Measurements from ENCODE around the gene BCAS3. TPM values are rescaled to one million over a fixed set of nuclear protein-coding genes. Genes with fewer than 3 reads are reported as not detected.

BCAS3 gene
- total RNA-seq, 4 donors from 2014 or later, result 13.0 to 27.8 (median 20.7) TPM

DNA sequence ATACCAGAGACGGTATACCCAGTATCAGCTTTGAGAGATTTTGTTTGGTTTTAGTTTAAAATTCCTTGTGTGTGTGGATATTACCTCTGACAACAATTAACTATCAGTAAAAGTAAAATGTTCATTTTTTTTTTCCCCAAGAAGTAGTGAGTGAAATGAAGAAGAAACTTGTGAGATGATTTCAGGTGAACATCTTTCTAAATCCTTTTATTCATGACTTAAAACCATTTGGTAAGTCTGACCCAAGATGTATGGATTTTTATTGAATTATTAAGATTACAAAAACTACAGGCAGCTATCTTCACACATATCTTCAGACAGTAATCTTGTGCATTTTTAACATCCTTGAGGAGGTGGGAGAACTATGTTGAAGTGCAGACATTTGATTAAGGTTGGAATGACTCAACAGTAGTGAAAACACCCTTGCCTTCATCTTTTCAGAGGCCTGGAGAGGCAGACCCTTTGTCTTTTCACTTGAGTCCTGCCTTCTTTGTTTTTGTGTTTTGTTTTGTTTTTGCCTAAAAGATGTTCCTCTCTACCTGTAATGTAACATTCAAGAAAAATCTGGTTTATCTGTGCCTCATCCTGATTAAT lies 481.7 kb downstream of the BCAS3 start:
- H3K9me3 ChIP-seq, result no peaks in the 10 kb centered on the region
- no peak for TF ChIP-seq POLR2A (IDR thresholded peaks at IDR 0.05)
- TF ChIP-seq, protein P1, sequence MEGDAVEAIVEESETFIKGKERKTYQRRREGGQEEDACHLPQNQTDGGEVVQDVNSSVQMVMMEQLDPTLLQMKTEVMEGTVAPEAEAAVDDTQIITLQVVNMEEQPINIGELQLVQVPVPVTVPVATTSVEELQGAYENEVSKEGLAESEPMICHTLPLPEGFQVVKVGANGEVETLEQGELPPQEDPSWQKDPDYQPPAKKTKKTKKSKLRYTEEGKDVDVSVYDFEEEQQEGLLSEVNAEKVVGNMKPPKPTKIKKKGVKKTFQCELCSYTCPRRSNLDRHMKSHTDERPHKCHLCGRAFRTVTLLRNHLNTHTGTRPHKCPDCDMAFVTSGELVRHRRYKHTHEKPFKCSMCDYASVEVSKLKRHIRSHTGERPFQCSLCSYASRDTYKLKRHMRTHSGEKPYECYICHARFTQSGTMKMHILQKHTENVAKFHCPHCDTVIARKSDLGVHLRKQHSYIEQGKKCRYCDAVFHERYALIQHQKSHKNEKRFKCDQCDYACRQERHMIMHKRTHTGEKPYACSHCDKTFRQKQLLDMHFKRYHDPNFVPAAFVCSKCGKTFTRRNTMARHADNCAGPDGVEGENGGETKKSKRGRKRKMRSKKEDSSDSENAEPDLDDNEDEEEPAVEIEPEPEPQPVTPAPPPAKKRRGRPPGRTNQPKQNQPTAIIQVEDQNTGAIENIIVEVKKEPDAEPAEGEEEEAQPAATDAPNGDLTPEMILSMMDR (IDR thresholded peaks at IDR 0.05), result no peak
- H3K4me1 ChIP-seq, result peaks cover 0 to 8% (median 0%) of the 10 kb centered on the region in 3 donors
- H3K27ac ChIP-seq, result no peak overlapping the region
- H3K4me3 ChIP-seq, result no peak overlapping the region
- WGBS, 2 donors, result 75 to 80% methylated on average over 1 of the region's 1 CpG
- intact Hi-C loops (cut with DNase I), result no loop called here
- no peaks in the 10 kb centered on the region for H3K27me3 ChIP-seq
- no peaks in the 10 kb centered on the region for H3K36me3 ChIP-seq
- no peak for DNase-seq

DNA sequence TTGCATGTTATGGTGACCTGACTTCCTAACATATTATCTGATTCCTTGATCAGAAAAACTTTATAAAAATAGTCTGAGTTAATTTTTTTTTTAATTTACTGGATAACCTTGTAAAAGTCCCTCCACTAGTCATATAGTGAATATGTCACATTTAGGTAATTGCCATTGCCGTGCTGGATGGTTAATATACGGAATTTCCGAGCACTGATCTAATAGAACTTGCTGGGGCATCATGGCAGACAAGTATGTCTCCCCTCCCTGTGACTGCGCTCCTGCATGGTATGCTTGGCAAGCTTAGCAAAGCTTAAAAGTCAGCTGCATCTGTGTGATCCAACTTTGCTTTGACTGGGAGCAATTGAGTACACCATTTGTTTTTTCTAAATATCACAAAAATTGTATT lies 482.6 kb downstream of the BCAS3 start:
- H3K27ac ChIP-seq, result no peak overlapping the region
- intact Hi-C loops (cut with DNase I), result no loop called here
- DNase-seq, result no peak
- H3K27me3 ChIP-seq, result no peaks in the 10 kb centered on the region
- WGBS, 2 donors, result 81 to 94% methylated on average over 4 of the region's 4 CpGs
- H3K4me1 ChIP-seq, result peaks cover 0 to 8% (median 0%) of the 10 kb centered on the region in 3 donors
- TF ChIP-seq POLR2A (IDR thresholded peaks at IDR 0.05), result no peak
- TF ChIP-seq, protein P1 (IDR thresholded peaks at IDR 0.05), result no peak
- H3K36me3 ChIP-seq, result no peaks in the 10 kb centered on the region
- no peaks in the 10 kb centered on the region for H3K9me3 ChIP-seq
- no peak overlapping the region for H3K4me3 ChIP-seq

DNA sequence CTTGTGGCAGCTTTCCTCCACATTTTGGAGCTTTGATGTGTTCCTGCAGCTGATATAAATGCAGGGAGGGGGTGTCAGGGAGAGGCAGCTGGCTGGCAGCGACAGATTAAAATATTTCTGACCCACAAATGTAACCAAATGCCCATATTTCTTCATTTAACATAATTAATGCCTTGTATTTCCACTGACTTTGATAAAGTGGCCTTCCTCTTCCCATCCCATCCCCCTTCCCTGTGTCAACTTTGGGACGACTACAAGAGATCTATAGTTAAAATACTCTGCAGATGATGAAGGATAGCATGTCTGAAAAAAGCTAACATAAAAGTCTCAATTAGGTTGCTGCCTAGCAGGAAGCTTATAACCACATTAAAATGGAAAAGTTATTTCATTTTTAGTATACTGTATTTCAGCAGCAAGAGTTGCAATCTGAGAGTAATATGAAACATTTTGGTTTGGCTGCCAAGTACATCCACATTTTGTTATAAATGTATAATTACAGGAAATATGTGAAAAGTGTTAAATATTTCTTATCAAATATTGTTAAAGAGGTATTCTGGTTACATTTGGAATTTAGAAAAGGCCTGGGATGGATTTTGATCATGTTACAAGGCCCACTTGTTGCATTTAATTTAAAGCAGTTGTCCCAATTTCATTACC lies 483.3 kb downstream of the BCAS3 start:
- no peaks in the 10 kb centered on the region for H3K36me3 ChIP-seq
- peaks cover 0 to 8% (median 0%) of the 10 kb centered on the region in 3 donors for H3K4me1 ChIP-seq
- no peaks in the 10 kb centered on the region for H3K9me3 ChIP-seq
- no peaks in the 10 kb centered on the region for H3K27me3 ChIP-seq
- H3K27ac ChIP-seq, result no peak overlapping the region
- 67 to 83% methylated on average over 2 of the region's 2 CpGs for WGBS, 2 donors
- intact Hi-C loops (cut with DNase I), result no loop called here
- DNase-seq, result no peak
- H3K4me3 ChIP-seq, result no peak overlapping the region
- TF ChIP-seq, protein P1 (IDR thresholded peaks at IDR 0.05), result no peak
- no peak for TF ChIP-seq POLR2A (IDR thresholded peaks at IDR 0.05)

DNA sequence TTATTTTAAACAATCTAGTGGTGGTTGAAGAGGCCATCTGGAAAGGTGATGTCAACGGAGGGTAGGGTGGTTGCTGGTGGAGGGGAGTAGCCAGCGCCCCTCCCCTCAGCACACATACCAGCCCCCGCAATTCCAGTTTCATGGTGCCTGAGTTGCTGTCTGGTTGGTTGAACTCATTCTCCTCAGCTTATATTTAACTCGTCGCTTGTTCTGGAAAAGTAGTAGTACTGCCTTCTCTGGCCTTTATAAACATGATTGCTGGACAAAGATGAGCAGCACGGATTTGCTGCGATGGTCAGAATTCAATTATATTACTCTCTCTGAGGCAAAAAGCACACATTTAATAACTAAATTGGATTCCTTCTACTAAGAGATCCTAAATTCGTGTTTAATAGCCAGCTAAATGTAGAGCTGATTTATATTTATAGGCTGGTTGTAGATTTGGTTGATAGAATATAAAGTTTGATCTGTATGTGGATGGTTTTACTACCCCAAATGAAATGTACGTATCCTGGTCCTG lies 484.0 kb downstream of the BCAS3 start:
- Histone ChIP-seq H3K27ac (no peak overlapping the region), H3K9me3 (no peaks in the 10 kb centered on the region), H3K4me1 (peaks cover 0 to 8% (median 0%) of the 10 kb centered on the region in 3 donors), H3K4me3 (no peak overlapping the region), H3K27me3 (no peaks in the 10 kb centered on the region), H3K36me3 (no peaks in the 10 kb centered on the region)
- TF ChIP-seq, protein P1 (IDR thresholded peaks at IDR 0.05), result no peak
- no peak for TF ChIP-seq POLR2A (IDR thresholded peaks at IDR 0.05)
- 87 to 92% methylated on average over 9 of the region's 9 CpGs for WGBS, 2 donors
- intact Hi-C loops (cut with DNase I), result no loop called here
- DNase-seq, result no peak

DNA sequence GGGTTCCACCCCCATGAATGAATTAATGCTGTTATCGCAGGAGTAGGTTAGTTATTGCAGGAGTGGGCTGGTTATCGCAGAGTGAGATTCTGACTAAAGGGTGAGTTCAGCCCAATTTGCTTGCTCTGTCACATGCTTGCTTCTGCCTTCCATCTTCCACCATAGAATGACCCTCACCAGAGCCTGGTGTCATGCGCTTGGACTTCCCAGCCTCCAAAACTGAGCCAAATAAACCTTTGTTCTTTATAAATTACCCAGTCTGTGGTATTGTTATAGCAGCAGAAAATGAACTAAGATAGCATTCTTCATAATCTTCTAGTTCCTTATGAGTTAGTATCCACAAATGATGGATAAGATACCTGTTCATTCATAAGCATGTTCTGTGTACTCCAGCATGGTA lies 486.9 kb downstream of the BCAS3 start:
- WGBS, 2 donors, result 100% methylated on average over 3 of the region's 3 CpGs
- Histone ChIP-seq H3K4me3 (no peak overlapping the region), H3K27ac (no peak overlapping the region), H3K27me3 (no peaks in the 10 kb centered on the region), H3K4me1 (no peaks in the 10 kb centered on the region), H3K9me3 (no peaks in the 10 kb centered on the region), H3K36me3 (no peaks in the 10 kb centered on the region)
- no peak for DNase-seq
- TF ChIP-seq, protein P1 (IDR thresholded peaks at IDR 0.05), result no peak
- no peak for TF ChIP-seq POLR2A (IDR thresholded peaks at IDR 0.05)
- intact Hi-C loops (cut with DNase I), result no loop called here
